Activated gamma-delta T cell (primary cell): Measurements from ENCODE around the gene MS4A6E.
"Not testable (repeated sequence)": the region's sequence is repeated elsewhere in the genome, so short reads cannot be mapped to it uniquely, and the experiment has no call there.

Experiments used
- DNase-seq: peaks from one replicate; lab custom pipeline; 2025; lab: John Stamatoyannopoulos, UW
- total RNA-seq, 2 donors: gene quantifications; one replicate each; lab custom pipeline; 2026; lab: John Stamatoyannopoulos, UW

Gene MS4A6E, protein sequence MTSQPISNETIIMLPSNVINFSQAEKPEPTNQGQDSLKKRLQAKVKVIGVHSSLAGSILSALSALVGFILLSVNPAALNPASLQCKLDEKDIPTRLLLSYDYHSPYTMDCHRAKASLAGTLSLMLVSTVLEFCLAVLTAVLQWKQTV
- 0 to 0.04 reads per million in 2 donors for total RNA-seq

DNA sequence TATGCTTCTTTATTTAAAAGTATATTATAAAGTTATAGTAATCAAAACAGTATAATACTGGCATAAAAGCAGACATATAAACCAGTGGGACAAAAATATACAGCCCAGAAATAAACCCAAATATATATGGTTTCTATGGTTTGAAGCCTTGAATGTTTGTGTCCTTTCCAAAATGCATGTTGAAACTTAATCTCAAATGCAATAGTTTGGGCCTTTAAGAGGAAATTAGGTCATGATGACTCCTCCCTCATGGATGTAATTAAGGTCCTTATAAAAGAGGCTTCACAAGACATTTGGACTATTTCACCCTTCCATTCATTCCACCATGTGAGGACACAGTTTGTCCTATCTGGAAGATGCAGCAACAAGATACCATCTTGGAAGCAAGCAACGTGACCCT lies at the start of gene MS4A6E:
TSS of gene MS4A6E (plus strand) at position 301 of the 400 bp plus-strand sequence. CDS start 7,641 bp downstream, outside the sequence.
- DNase-seq = no peak

DNA sequence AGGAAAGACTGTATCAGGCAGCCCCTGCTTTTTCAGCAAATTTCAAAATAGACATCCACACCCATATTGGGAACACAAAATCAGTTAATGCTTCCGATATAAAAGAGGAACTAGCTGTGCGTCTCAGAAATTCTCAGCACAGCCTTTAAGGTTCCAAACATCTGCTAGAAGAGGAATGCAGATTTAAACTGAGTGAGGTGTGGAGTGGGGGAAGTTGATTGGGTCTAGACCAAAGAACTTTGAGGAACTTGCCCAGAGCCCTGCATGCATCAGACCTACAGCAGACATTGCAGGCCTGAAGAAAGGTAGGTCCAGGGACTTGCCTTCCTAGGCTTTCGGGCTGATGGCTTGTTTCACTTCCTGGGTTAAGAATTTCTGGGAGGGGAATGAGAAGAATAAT lies 46.6 kb upstream of the MS4A6E start, which contains the start of gene MS4A4A:
TSS of gene MS4A4A (plus strand) at position 255 of the 400 bp plus-strand sequence. CDS start at position 265, 10 bp downstream.
- DNase-seq = no peak

DNA sequence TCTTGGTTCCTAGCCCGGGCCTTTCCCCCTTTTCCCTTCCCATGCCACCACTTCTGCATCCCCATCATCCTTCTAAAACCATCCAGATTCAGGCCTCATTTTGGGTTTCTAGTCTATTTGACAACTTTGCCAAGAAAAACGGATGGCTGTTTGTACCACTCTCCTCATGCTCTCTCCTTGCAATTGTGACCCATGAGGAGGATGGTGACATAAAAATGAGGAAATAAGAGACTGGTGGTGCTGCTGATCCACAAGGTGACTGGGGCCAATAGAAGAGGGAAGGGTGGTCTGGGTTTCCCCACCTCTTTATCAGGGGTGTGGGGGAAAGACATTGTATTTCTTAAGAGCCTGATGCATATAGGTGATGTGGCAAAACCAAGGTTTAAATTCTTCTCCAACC lies 45.6 kb upstream of the MS4A6E start:
- DNase-seq = no peak

DNA sequence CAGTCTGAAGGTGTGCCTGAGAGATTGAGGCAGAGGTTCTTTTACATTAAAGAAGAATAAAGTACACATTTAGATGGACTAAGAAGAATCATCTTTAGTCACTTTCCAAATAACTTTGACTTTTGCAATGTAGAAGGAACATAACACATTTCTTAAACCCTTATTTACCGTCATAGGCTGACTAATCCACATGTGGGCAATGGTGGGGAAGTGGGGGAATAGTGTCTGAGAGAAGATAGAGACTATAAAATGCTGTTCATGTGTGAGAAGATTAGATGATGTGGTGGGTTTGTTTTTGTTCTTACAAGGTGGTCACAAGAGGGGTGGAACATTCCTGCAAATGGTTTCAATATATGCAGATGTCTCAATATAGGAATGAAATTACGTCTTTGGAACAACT lies 44.8 kb upstream of the MS4A6E start:
- DNase-seq = no peak

DNA sequence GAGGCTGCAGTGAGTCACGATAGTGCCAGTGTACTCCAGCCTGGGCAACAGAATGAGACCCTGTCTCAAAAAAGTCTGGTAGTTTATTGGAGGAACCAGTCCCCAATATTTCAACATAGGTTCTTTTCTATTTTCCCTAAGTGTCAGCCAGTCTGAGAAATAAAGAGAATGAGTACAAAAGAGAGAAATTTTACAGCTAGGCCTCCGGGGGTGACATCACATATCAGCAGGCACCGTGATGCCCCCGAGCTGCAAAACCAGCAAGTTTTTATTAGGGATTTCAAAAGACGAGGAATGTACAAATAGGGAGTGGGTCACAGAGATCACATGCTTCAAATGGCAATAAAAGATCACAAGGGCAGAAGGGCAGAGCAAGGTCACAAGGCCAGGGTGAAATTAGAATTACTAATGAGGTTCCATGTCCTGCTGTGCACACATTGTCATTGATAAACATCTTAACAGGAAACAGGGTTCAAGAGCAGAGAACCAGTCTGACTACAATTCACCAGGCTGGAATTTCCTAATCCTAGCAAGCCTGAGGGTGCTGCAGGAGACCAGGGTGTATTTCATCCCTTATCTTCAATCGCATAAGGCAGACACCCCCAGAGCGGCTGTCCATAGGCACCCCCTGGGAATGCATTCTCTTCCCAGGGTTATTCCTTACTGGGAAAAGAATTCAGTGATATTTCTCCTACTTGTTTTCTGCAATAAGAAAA lies 41.5 kb upstream of the MS4A6E start:
- not testable (repeated sequence) for DNase-seq

DNA sequence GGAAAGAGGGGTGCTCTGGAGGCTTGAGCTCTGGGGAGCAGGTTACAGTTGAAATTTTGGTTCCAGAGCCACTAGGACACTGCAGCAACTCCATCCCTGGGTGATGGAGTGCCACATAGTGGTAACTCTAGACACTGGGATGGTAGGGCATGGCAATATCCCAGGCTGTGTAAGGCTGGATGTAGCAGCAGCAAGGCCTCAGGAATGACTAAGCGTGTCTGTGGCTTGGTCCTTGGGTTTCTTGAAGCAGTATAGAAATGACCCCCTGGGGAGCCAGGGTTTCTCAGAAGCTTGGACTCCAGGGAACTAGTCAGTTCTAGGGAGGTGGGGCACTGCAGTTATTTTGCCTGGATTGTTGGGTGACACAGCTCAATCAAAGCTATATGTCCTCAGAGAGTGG lies 38.5 kb upstream of the MS4A6E start:
- DNase-seq = no peak

DNA sequence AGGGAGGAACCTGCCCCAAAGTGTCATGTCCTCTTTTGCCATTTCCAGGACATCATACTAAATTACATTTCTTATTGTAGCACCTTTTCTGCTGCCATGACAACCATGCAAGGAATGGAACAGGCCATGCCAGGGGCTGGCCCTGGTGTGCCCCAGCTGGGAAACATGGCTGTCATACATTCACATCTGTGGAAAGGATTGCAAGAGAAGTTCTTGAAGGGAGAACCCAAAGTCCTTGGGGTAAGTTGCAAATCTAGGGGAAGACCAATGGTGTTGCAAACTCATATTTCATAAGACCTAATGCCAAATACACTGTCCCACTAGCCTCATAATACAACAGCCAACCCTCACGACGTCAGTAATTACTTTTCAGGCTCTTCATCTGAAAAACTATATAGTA lies 34.9 kb upstream of the MS4A6E start:
- DNase-seq = no peak

DNA sequence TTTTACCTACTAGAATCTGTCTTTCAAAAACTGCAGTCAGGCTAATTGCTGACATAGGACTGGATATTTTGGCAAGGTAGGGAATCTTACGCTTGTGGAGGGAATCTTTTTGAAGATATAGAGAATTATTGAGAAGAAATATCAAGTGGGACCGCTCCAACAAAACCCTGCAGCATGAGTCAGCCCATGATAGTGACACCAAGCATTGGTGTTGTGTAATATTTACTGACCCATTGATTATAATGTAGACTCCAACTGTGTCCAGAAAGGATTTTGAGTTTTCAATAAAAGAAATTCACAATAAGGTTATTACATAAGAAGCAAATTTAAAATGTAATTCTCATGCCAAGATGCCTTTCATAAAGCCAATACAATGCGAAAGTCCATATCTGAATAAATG lies 25.9 kb upstream of the MS4A6E start:
- DNase-seq = no peak

DNA sequence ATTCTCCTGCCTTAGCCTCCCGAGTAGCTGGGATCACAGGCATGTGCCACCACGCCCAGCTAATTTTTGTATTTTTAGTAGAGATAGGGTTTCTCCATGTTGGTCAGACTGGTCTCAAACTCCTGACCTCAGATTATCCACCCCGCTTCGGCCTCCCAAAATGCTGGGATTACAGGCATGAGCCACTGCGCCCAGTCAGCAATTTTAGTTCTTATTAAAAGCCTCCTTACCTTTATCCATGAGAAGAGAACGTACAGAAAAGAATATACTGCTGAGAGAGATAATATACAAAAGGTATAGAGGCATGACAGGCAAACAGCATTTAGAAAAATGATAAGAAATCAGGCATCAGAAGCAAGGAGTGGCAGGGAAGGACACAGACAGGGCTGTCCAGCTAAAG lies 25.2 kb upstream of the MS4A6E start:
- not testable (repeated sequence) for DNase-seq

DNA sequence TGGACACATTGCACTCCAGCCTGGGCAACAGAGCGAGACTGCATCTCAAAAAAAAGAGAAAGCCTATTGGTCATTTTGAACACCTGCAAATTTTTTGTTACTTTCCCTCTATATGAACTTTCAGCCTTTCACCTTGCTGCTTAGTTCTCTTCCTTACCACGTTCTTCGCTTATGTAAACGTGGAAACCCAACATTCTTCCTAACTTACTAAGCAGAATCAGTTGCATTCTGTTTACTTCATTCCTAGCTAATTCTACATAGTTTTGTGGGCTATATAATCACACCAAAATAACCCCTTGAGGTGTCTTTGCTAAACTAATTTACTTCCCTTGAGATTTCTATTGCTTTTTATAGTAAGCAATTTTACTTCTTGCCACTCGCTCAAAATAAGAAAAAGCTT lies 23.4 kb upstream of the MS4A6E start:
- DNase-seq = no peak

DNA sequence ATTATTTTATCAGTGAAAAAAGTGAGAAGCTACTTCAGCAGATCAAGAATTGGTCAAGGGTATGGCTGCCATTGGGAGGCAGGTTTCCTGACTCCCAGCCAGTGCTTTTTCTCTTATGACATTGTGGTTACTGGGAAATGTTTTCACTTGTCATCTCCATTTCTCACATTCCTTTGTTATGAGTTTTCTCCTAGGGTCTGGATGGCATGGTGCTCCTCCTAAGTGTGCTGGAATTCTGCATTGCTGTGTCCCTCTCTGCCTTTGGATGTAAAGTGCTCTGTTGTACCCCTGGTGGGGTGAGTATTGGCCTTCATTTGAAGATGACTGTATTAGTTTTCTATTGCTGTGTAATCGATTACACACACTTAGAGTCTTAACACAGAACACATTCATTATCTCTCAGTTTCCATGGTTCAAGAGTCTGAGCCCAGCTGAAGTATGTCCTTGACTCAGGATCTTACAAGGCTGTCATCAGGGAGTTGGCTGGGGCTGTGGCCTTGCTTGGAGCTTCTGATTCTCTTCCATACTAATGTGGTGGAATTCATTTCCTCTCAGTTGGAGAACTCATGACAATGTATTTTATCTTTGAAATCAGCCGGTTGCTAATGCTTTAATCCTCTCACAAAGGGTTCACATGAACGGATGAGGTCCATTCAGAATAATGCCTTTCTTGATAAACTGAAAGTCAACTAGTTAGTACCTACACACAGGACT lies 21.0 kb upstream of the MS4A6E start:
- no peak for DNase-seq

DNA sequence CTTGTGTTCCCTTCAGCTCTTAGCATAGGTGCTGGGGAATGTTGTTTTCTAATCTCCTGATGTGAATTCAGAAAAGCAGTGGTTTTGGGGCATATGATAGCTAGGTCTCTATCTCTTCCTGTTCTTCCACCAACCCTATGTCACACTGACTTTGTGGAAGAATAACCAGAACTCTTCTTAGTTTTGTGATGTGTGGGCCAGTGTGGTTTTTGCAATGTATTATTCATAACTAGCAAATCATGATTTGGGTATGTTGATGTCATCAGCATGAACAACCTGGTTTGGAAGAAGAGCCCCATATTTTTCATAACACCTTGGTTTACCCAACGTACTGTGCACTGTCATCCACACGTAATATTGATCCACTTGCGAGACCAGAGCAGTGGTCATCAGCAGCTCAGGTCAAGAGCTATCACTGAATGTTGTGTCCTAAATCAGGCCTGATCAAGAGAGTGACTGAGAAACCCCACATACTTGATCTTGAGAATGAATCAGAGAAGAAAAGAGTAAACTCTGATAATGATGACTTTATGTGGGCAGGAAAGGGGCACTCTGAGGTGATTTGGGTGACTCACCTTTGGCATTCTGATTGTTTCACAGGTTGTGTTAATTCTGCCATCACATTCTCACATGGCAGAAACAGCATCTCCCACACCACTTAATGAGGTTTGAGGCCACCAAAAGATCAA lies 19.4 kb upstream of the MS4A6E start:
- no peak for DNase-seq

DNA sequence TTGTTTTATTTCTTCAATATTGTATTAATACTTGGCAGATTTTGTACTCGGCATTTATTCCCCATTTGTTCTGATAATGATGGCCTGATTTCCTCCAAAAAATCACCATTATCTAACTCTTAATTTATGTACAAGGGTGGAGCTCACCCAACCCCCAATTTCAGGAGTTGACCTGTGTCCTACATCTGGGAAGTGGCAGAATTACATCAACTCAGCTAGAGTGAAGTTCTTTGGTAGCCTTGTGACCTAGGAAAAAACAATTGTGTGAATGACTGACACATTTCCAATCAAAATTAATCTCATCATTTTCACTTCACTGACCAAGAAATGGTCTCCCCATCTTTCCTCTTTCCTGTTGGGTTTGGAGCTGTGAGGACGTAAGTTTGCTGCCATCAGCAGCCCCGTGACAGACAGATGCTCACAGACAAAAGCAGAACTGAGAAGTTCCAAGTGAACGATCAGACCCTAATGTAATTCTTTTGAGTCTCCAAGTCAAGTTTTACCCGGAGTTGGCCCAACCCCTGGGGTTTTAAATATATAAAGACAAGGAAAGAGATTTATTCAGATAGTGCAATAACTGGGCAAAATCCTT lies 16.6 kb upstream of the MS4A6E start:
- DNase-seq = no peak

DNA sequence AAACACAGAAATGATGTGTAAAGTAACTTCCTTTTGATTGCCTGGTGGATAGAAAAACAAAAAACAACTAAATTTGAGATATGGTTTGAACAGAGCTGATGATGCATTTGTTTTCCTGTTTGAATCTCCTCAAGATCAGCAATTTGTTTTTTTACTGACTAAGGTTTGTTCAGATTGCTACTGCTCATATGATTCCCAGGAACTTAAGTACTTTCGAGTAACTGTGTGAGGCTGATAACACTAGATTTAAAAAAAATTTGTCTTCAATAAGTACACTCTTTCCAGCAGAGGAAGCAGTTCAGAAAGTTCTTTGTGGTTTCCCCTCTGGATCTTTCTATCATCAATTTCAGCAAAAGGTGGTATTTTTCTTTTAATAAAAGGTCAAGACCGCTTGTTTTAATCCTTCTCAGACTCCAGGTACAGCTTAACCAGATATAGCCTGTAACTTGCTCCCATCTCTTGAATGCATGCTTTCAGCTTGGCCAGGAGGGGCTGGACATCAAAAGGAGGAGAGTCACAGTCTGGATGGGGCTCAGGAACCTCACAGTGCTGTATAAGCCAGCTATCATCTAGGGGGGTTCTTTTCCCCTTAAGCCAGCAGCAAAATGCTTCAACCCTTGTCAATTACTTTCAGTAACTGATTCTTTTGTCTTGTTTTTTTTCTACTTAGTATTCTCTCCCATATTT lies 12.3 kb upstream of the MS4A6E start:
- no peak for DNase-seq

DNA sequence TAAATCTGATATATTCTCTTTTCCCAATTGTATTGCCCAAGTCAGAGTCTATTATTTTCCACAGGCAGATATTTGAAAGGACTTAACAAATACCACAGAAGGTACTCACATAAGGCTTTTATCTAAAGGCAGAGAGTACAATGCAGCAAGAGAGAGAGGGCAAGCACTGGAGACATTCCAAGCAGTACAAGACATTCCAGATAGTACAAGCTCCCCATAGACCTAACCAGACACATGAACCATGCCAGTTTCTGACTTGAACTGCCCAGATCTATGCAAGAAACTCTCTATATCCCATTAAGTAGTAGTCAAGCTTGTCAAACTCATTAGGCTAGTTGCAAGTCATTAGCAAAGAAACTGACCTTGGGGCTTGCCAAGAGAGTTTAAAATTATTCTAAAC lies 11.2 kb upstream of the MS4A6E start:
- DNase-seq = no peak

DNA sequence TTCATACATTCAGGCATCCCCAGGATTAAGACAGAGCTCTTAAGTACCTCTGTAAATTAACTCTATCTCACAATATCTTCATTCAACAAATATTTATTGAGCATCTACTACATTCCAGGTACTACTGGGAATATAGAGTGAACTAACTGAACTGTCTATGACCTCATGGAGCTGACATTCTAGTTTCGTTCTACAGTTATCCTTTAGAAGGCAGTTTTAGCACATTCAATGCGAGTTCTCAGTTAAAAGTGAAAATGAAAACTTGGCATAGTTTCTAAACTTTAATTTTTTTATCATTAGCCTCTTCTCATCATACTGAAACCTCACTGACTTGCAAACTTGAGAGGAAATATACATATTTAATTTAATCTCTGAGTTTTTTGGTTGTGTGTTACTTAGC lies 10.7 kb upstream of the MS4A6E start:
- no peak for DNase-seq

DNA sequence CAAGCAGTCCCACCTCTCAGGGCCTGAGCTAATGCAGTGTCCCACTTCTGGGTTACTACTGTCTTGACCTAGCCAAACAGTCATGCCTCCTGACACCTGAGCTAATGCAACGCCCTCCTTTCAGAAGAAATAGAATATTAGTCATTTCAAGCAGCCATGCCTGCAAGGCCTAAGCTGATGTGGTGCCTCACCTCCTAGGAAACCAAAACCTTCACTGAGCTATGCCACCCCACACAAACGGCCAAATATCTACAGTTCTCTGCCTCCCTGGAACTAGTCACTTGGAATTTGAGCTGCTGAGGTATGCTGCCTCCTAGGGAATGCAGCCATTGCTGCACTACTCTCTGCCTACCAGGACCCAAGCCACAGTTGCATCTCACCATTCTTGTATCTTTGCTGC lies 8.3 kb upstream of the MS4A6E start:
- DNase-seq = no peak

DNA sequence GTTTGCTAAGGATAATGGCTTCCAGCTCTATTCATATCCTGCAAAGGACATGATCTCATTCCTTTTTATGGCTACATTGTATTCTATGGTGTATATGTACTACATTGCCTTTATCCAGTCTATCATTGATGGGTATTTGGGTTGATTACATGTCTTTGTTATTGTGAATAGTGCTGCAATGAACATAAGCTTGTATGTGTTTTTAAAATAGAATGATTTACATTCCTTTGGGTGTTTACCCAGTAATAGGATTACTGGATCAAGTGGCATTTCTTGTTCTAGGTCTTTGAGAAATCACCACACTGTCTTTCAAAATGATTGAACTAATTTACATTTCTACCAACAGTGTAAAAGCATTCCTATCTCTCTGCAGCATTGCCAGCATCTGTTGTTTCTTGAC lies 6.0 kb upstream of the MS4A6E start:
- no peak for DNase-seq

DNA sequence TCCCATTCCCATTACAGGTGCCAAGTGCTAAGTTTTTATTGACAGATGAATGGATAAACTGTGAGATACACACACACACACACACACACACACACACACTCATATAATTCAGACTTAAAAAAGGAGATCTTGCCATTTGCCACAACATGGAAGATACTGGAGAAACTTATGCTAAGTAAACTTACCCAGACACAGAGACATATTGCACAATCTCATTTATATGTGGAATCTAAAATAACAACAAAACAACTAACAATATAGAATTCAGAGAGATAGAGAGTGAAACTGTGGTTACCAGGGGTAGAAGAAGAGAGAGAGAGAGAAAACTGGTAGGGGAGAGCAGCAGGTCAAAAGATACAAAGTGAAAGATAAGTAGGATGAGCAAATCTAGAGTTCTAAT lies 1.4 kb downstream of the MS4A6E start:
- no peak for DNase-seq

DNA sequence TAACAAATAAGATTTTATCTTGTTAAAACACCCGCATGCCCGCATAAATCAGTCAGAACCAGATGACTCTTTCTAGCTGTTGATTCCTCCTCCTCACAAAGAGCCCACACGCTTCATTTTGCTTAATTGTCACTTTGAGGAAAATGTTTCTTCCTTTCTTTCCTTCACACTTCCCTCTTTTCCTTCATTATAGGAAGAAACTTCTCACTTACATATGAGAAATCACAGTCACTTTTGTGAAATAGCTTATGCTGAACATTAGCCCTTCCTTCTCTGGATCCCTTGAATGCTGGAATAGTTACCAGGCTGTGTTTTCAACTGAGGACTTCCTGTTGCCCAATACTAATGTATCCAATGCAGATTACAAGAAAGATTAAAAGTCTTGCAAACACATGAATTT lies 5.8 kb downstream of the MS4A6E start:
- DNase-seq = no peak

DNA sequence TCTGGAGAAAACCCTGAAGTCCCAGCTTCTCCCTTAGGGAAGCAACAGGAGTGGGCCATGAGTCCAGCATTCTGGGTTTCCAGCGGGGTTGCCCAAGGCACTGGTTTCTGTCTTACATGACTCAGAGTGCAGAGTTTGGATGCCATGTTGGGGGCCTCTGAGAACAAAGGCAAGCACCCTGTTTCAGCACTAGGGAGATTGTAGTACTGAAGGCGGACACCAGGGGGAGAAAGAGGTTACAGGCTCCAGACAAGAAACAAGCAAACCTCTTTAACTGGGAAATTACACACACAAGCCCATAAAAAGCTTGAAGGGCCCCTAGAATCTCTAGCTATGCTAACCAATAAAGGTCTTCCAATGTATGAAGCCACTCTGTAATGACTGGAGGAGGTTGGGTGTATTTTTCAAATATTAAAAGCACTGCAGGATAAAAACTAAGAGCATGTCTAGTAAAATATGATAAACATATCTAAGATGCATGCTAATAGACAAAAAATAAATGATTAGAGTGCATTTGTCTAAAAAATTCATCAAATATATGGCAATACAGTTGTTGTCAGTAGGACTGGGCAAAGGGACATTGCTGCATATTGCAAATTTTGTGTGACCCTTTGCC lies 7.1 kb downstream of the MS4A6E start:
- DNase-seq = no peak
